ENCODE data around the gene DPCD.

Gene DPCD

GRCh38 chr10:101609481-101609880, 21.4 kb downstream of the DPCD start:
- no peak overlapping the region for H3K4me3 ChIP-seq (ENCODE audit: low read depth, low read length)
- no peak for TF ChIP-seq CTCF (IDR thresholded peaks at IDR 0.05; ENCODE audit: control insufficient read depth, extremely low read depth, insufficient read depth)
- DNase-seq (ENCODE audit: low read depth): no peak

- H3K4me3 ChIP-seq (ENCODE audit: low read depth, low read length): no peak overlapping the region
- DNase-seq (ENCODE audit: low read depth): no peak
- TF ChIP-seq CTCF (IDR thresholded peaks at IDR 0.05; ENCODE audit: control insufficient read depth, extremely low read depth, insufficient read depth): no peak
Measured at GRCh38 chr10:101611096-101611905, 23.2 kb downstream of the DPCD start.

GRCh38 chr10:101612086-101612485, 24.0 kb downstream of the DPCD start:
- DNase-seq (ENCODE audit: low read depth): no peak
- TF ChIP-seq CTCF (IDR thresholded peaks at IDR 0.05; ENCODE audit: control insufficient read depth, extremely low read depth, insufficient read depth): no peak
- H3K4me3 ChIP-seq (ENCODE audit: low read depth, low read length): no peak overlapping the region

GRCh38 chr10:101612872-101613271, 24.8 kb downstream of the DPCD start:
- no peak for TF ChIP-seq CTCF (IDR thresholded peaks at IDR 0.05; ENCODE audit: control insufficient read depth, extremely low read depth, insufficient read depth)
- DNase-seq (ENCODE audit: low read depth): no peak
- H3K4me3 ChIP-seq (ENCODE audit: low read depth, low read length): no peak overlapping the region

GRCh38 chr10:101613646-101614045, 25.5 kb downstream of the DPCD start:
- no peak overlapping the region for H3K4me3 ChIP-seq (ENCODE audit: low read depth, low read length)
- no peak for DNase-seq (ENCODE audit: low read depth)
- TF ChIP-seq CTCF (IDR thresholded peaks at IDR 0.05; ENCODE audit: control insufficient read depth, extremely low read depth, insufficient read depth): no peak

- DNase-seq (ENCODE audit: low read depth): no peak
- no peak for TF ChIP-seq CTCF (IDR thresholded peaks at IDR 0.05; ENCODE audit: control insufficient read depth, extremely low read depth, insufficient read depth)
- no peak overlapping the region for H3K4me3 ChIP-seq (ENCODE audit: low read depth, low read length)
Measured at GRCh38 chr10:101614663-101615524, 26.8 kb downstream of the DPCD start.

Measured in LNCaP clone FGC (cell line).